PFSK-1 (cell line): ENCODE results near the gene ERC2.

ENCODE experiments used
- POLR2AphosphoS5 ChIP-seq: IDR thresholded peaks from 2 replicates; pipeline ENCODE4 v1.6.1; 2012; ENCODE audit warnings: low read depth, mild to moderate bottlenecking, control low read depth, low read length, moderate library complexity
- SIN3A ChIP-seq: IDR thresholded peaks from 2 replicates; pipeline ENCODE4 v1.6.1; 2012; ENCODE audit warnings: mild to moderate bottlenecking, low read length, moderate library complexity, borderline replicate concordance; ENCODE audit not compliant: insufficient read depth
- TAF1 ChIP-seq: IDR thresholded peaks from 2 replicates; pipeline ENCODE4 v1.6.1; 2012; ENCODE audit warnings: low read length, control low read depth, borderline replicate concordance; ENCODE audit not compliant: insufficient read depth
- TF ChIP-seq, protein P1 (sequence below), 2 experiments: IDR thresholded peaks; 2 replicates each; pipeline versions ENCODE4 v1.6.1 to v1.8.0; 2011 to 2012; ENCODE audit warnings: low read depth in 2 of 2, low read length in 2 of 2, control low read depth in 1 of 2, inconsistent platforms in 1 of 2, mild to moderate bottlenecking in 1 of 2, moderate library complexity in 1 of 2; ENCODE audit not compliant: insufficient read depth in 1 of 2

DNA sequence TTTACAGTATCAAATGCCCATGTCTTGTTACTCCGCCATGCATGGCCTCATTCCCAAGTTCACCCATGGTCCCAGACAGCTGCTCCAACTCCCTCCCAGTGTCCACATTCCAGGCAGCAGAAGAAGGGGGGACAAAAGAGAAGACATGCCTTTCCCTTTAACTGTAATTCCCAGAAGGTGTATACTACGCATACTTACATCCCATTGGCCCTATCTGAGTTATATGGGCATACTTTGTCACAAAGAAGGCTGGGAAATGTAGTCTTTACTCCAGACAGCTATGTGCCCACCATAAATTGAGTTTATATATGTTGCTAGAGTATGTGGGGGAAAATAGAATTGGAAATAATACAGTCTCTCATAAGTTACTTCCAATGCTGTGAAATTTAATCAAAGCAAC is 70.5 kb downstream of the ERC2 start:
- TF ChIP-seq TAF1 (no peak), POLR2AphosphoS5 (no peak), SIN3A (no peak)
- TF ChIP-seq, protein P1, sequence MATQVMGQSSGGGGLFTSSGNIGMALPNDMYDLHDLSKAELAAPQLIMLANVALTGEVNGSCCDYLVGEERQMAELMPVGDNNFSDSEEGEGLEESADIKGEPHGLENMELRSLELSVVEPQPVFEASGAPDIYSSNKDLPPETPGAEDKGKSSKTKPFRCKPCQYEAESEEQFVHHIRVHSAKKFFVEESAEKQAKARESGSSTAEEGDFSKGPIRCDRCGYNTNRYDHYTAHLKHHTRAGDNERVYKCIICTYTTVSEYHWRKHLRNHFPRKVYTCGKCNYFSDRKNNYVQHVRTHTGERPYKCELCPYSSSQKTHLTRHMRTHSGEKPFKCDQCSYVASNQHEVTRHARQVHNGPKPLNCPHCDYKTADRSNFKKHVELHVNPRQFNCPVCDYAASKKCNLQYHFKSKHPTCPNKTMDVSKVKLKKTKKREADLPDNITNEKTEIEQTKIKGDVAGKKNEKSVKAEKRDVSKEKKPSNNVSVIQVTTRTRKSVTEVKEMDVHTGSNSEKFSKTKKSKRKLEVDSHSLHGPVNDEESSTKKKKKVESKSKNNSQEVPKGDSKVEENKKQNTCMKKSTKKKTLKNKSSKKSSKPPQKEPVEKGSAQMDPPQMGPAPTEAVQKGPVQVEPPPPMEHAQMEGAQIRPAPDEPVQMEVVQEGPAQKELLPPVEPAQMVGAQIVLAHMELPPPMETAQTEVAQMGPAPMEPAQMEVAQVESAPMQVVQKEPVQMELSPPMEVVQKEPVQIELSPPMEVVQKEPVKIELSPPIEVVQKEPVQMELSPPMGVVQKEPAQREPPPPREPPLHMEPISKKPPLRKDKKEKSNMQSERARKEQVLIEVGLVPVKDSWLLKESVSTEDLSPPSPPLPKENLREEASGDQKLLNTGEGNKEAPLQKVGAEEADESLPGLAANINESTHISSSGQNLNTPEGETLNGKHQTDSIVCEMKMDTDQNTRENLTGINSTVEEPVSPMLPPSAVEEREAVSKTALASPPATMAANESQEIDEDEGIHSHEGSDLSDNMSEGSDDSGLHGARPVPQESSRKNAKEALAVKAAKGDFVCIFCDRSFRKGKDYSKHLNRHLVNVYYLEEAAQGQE (IDR thresholded peaks at IDR 0.05; ENCODE audit: insufficient read depth in 1 of 2, low read depth in 2 of 2, low read length in 2 of 2) = no peak
